ENCODE results near the gene PEX19.

DNA sequence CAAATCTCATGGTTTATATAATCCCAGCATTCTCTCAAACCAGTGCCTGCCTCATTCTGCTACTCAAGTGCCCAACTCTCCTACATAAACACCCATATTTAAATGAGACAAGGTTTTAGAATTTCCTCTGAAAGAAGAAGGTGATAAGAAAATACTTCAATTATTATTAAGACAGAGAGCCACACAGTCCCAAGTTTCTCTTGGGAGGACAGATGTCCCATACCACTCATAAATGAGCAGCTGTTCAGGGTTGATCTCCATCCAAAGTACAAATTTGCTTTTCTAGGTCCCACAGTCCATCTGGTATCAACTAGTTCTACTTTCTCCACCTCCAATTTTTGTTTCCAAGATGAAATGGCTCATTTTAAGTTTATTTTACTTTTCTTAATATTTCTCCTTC lies 33.9 kb downstream of the PEX19 start:
- TF ChIP-seq, protein P1, sequence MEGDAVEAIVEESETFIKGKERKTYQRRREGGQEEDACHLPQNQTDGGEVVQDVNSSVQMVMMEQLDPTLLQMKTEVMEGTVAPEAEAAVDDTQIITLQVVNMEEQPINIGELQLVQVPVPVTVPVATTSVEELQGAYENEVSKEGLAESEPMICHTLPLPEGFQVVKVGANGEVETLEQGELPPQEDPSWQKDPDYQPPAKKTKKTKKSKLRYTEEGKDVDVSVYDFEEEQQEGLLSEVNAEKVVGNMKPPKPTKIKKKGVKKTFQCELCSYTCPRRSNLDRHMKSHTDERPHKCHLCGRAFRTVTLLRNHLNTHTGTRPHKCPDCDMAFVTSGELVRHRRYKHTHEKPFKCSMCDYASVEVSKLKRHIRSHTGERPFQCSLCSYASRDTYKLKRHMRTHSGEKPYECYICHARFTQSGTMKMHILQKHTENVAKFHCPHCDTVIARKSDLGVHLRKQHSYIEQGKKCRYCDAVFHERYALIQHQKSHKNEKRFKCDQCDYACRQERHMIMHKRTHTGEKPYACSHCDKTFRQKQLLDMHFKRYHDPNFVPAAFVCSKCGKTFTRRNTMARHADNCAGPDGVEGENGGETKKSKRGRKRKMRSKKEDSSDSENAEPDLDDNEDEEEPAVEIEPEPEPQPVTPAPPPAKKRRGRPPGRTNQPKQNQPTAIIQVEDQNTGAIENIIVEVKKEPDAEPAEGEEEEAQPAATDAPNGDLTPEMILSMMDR (IDR thresholded peaks at IDR 0.05), result no peak
- no peak for TF ChIP-seq EP300 (IDR thresholded peaks at IDR 0.05)

Data from sigmoid colon (tissue), 4 donors.